ENCODE data around the gene RPAIN. TPM values are rescaled to one million over a fixed set of nuclear protein-coding genes. Genes with fewer than 3 reads are reported as not detected.
A peak's percentile ranks its signal among the peaks of the same experiment; 100 is the strongest.

The RPAIN gene
- total and polyA plus RNA-seq, 2 of the 13 experiments (the other 11 are each of a cell fraction or from before 2014, with no cell fraction given) = 42.1 to 58.5 TPM

- TF ChIP-seq SRSF1 (optimal IDR thresholded peaks at IDR 0.05; ENCODE audit: low read depth, low read length) (no peak), JDP2 (CRISPR knock-in tag; IDR thresholded peaks at IDR 0.05; ENCODE audit: borderline replicate concordance) (peak; percentile 73; the same call in 1 of the 2 replicates), SOX13 (IDR thresholded peaks at IDR 0.05) (no peak), SOX13 (CRISPR knock-in tag; conservative IDR thresholded peaks at IDR 0.05 in 1 of 2, IDR thresholded peaks at IDR 0.05 in 1 of 2) (peak in 1 of 2 experiments; percentile 46; a peak in 1 of 4 replicates), CREB1 (IDR thresholded peaks at IDR 0.05) (no peak), CREB1 (CRISPR knock-in tag; IDR thresholded peaks at IDR 0.05) (no peak), CREM (IDR thresholded peaks at IDR 0.05) (no peak), CREM (CRISPR knock-in tag; IDR thresholded peaks at IDR 0.05) (no peak), ZNF562 (CRISPR knock-in tag; IDR thresholded peaks at IDR 0.05; ENCODE audit: borderline replicate concordance) (peak; percentile 72; the same call in 1 of the 2 replicates), BRD4 (CRISPR knock-in tag; IDR thresholded peaks at IDR 0.05) (peak; percentile 86), ZBTB46 (CRISPR knock-in tag; IDR thresholded peaks at IDR 0.05; ENCODE audit: borderline replicate concordance) (no peak), SAFB2 (CRISPR knock-in tag; IDR thresholded peaks at IDR 0.05; ENCODE audit: borderline replicate concordance, low read depth) (peak; percentile 39; the same call in 1 of the 2 replicates), DNMT3B (CRISPR knock-in tag; conservative IDR thresholded peaks at IDR 0.05) (no peak), HMG20B (CRISPR knock-in tag; conservative IDR thresholded peaks at IDR 0.05) (no peak; the same call in 1 of the 2 replicates), AHDC1 (CRISPR knock-in tag; IDR thresholded peaks at IDR 0.05; ENCODE audit: borderline replicate concordance) (peak; percentile 60), PRDM4 (CRISPR knock-in tag; IDR thresholded peaks at IDR 0.05; ENCODE audit: borderline replicate concordance) (no peak), MED8 (CRISPR knock-in tag; IDR thresholded peaks at IDR 0.05; ENCODE audit: insufficient replicate concordance) (peak; percentile 32), ZNF558 (CRISPR knock-in tag; IDR thresholded peaks at IDR 0.05; ENCODE audit: borderline replicate concordance) (no peak; the same call in 1 of the 2 replicates), MIER2 (CRISPR knock-in tag; IDR thresholded peaks at IDR 0.05) (0 out of 2 replicates have a peak, but pooled peaks have one; percentile 35), TCF12 (IDR thresholded peaks at IDR 0.05) (no peak), TCF12 (CRISPR knock-in tag; IDR thresholded peaks at IDR 0.05) (peak; percentile 91)
These were observed 18.9 kb downstream of the RPAIN start, which contains the start of gene C1QBP (continued) for GRCh38 chr17:5438716-5439445.
